ENCODE data around the gene TMC1.

Gene TMC1

DNA sequence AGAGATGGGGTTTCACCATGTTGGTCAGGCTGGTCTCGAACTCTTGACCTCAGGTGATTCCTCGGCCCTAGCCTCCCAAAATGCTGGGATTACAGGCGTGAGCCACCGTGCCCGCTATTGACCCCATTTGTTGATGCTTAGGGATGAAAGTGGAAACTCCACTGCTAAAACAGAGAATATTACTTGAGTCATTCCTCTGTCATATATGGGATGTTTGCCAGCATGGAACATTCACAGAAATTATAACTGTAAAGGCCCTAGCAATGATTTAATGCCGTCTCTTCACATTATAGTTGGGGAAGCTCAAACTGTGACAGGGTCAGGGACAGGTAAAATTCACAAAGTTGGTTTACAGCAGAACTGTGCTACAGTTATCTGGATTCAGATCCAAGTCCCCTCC is 94.5 kb downstream of the TMC1 start:
- DNase-seq (ENCODE audit: low read depth): no peak

DNA sequence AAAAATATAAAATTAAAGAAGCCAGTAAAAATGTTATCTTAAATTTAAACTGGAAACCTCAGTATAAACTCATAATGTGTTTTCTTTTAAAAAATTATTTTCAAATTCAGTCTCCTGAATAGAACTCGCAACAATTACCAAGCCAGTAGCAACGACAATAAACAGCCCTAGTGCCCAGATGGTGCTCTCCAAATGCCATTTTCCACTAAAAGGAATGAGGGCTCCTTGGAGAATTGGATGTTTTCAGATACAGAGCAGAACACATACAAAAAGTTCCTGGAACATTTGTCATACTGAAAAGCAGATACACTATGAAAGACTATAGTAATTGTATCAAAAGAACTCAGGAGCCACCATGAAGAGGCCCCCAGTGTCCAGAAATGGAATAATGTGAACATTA is 97.4 kb downstream of the TMC1 start:
- DNase-seq (ENCODE audit: low read depth): no peak

DNA sequence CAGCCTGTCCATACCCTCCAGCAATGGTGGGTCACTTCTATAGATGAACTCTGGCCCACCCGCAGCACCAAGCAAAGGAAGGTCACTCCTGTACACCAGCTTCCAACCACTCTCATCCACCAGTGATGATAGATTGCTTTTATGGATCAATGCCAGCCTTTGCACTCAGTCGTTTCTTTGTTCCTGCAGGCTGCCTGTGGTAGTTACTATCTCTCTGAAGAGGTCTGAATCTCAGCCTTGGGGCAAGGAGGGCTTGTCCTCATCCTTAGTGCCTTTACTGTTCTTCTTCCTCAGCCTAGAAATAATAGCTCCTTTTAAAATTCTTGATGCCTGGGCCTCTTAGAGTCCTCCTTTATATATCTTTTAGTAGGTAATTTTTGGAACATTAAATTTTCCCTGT is 100.8 kb downstream of the TMC1 start:
- no peak for DNase-seq (ENCODE audit: low read depth)

DNA sequence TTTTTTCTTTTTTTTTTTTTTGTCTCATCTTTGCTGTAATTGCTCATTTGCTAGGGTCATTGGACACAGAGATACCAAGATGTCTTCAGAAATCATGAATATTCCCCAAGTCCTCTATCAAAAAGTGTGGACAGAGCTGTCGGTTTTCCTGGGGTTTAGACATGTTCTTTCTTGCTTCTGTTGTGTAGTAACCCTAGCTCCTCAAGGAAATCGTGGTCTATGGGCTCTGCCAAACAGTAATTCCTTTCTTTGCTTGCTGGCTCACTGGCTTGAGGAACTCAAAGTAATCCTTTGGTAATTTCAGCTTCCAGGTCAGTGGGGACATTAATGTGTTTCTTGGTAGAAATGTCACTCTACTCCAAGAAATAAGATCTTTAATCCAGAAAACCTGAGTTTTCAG is 101.7 kb downstream of the TMC1 start:
- no peak for DNase-seq (ENCODE audit: low read depth)

DNA sequence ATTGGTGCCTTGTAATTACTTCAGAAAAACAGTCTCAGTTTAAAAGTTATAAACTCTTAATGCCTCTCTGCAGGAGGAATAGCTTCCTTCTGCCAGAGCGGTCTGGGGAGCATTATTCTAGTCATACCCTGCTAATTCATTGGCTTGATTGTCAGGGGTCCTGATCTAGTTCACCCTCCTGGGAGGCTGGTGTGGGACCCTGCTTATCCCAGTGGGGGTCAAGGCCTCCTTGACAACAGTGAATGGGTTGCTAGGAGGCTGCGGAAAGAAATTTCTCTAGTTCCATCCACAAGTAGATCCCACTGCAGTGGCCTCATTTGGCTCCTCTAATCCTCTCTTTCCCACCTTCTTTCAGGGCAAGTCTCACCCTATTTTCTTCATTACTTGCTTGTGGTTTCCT is 105.7 kb downstream of the TMC1 start:
- no peak for DNase-seq (ENCODE audit: low read depth)

DNA sequence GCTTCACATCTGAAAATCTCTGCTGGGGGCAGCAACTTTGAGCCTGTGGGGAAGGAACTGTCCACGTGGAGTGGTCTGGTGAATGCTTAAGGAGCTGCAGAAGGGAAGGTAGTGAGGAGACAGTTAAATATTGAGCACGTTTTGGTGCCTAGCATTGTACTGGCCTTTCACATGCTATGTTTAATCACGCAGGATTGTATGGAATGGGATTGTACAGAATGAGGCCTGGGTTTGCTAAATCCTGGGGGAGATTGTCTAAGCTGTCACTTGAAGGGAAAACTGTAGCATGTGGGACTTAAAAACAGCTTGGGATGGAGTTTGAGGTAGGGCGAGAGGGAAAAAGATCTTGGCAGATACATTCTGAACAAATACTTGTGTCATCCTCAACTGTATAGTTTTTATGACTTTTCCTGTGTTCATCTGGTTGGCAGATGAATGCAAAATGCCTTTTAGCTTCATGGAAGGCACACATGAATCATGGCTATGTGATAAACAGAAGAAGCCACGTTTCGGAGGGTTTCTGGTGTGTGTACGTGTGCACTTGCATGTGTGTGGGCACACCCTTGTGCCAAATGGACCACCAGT is 106.6 kb downstream of the TMC1 start:
- no peak for DNase-seq (ENCODE audit: low read depth)

DNA sequence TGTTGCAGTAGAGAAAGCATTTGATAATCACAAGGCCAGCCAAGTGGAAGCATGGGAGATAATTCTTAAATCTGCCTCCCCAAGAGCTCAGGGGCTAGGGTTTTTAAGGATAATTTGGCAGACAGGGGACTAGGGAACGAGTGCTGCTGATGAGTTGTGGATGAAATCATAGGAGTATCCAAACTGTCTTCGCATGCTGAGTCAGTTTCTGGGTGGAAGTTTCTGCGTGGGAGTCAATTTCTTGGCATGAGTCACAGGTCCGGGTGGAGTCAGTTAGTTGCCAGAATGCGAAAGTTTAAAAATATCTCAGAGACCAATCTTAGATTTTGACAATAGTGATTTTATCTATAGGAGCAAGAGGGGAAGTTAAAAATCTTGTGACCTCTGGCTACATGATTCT is 112.6 kb downstream of the TMC1 start:
- DNase-seq (ENCODE audit: low read depth): no peak

DNA sequence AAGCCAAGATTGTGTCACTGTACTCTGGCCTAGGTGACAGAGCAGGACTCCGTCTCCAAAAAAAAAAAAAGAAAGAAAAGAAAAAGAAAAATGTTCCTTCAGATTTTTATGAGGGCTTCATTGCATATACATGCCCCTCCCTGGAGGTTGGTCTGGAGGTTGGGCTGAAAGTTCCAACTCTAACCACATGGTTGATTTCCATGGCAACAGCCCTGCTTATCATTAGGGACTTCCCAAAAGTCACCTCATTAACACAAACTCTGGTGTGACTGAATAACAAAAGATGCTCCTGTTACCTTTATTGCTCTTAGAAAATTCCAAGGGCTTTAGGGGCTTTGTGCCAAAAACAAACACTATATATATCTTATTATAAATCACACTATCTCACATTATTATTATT is 113.8 kb downstream of the TMC1 start:
- no peak for DNase-seq (ENCODE audit: low read depth)

DNA sequence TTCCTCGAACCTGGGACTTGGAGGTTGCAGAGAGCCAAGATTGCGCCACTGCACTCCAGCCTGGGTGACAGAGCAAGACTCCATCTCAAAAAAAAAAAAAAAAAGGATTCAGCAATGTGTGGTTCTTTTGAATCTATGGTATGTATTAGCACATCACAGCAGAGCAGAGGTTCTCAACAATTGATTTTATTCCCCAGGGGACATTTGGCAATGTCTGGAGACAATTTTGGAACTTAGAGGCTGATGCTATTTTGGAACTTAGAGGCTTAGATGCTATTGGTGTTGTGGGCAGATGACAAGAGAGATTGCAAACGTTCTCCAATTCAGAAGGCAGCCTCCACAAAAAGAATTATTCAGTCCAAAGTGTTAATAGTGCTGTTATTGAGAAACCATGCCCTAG is 115.2 kb downstream of the TMC1 start:
- DNase-seq (ENCODE audit: low read depth): no peak

DNA sequence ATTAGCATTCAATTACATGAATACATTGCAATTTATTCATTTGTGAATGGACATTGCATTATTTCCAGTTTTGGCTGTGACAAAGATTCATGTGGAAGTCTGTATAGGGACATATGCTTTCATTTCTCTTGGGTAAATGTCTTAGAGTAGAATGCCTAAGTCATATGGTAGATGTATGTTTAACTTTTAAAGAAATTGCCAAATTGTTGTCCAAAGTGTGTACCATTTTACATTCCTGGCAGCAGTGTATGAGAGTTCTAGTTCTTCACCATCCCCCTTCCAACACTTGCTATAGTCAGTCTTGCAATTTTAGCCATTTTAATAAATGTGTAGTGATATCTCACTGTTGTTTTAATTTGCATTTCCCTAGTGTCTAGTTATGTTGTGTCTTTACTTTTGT is 122.2 kb downstream of the TMC1 start:
- DNase-seq (ENCODE audit: low read depth): no peak

DNA sequence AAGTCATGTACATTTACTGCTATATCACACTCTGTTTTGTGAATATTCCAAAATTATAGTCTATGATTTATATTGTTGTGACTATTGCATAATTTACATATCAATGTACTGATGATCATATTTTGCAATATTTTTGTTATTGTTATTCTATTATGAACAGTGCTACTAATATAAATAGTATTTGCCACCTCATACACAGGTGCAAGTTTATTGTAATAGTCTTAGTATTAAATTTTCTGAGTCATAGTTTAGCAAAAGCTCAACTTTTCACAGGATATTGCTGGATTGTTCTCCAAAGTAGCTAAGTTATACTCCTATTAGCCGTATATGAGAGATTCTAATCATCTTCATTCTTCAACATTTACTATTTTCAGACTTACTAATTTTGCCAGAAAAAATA is 124.7 kb downstream of the TMC1 start:
- no peak for DNase-seq (ENCODE audit: low read depth)

DNA sequence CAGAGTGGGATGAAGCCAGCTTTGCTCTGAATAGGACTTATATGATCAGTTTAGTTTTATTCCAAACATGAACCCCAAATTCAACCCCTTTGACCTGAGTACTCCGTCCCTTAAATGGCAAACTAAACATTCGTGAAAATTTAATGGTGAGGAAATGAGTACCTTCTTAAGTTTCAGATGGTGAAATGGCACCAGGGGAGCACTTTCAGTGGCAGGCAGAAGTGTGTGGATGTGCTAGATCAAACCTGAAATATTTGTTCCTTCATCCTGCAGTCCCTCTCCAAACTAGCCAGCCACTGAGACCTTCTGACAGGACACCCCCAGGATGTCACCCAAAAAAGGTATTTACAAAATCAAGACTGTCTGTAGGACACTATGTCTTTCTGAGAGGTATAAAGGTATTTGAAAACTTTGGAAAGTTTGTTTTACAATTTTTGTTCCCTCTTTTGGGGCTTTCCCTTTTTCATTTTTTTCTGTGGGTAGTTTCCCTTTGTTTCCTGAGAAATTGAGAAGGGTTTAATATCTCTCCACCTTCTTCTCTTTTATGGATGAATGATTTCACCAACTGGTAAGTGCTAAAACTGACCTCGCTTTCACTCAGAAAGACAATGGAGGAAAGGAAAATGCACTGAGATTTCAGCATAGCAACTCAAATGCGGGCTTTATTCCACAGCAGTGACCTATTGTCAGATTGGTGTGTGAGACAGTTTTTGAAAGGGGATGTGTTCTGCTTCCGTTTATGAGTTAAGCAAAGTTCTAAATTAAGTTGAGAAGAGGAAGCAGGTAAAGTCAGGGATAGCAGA is 127.1 kb downstream of the TMC1 start:
- no peak for DNase-seq (ENCODE audit: low read depth)

DNA sequence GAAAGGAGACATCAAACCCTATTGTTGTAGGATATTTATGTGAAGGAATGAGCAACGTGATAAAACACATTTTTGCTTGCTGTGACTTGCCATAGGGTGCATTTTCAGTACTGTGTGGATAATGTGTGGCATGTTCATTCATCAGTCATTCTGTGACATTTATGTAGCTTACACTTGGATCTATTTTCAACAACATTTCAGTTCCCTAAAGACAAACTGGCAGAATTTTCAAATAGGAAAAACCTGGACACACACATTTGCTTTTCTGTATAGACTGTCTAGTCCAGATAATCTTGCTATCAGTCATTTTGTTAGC is 127.7 kb downstream of the TMC1 start:
- DNase-seq (ENCODE audit: low read depth): no peak

DNA sequence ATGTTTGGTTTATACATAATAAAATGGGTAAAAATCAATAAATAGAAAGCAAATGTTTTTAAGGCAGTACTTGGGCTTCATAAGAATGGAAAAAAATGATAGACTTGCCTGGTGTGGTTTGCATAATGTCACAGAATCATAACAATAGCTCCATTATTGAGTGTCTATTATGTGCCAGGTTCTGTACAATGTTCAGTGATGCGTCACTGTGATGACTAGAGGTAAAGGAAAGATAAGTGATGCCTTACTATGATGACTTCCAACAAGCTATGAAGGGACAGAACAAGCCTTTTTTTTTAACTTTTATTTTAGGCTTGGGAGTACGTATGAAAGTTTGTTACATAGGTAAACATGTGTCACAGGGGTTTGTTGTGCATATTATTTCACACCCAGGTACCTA is 128.8 kb downstream of the TMC1 start:
- DNase-seq (ENCODE audit: low read depth): no peak

DNA sequence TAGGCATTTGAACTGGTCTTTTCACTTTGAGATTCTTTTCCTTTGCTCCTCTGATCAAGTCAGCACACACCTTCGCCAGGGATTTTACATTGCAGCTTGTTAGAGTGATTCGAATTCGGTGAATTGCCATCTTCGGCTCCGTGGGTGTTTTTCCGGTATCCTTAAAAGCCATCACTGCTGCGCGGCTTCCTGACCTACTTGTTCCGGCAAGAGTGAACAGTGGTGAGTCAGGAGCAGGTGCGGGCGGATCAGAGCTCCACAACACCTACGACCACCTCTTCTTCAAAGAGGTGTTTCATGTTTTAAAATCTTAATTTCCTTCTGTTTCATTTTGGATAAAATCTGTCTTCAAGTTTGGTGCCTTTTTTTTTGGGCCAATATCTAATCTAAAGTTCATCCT is 134.6 kb downstream of the TMC1 start:
- no peak for DNase-seq (ENCODE audit: low read depth)

DNA sequence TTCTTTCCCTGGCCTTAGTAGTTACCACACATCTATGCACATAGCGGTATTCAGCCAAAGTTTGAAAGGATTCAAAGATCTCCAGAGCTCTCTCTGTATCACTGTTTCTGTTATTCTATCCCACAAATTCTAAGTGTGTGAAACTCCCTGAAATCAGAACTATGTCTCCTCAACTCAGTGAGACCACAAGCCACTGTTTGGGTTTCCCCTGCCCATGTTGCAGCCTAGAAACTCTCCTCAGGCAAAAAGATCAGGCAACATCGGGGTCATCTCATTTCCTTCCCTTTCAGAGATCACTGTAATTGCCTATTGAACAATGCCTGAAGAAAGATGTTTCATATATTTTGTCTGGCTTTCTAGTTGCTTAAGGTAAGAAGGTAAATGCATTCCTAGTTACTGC is 135.6 kb downstream of the TMC1 start:
- DNase-seq (ENCODE audit: low read depth): no peak

DNA sequence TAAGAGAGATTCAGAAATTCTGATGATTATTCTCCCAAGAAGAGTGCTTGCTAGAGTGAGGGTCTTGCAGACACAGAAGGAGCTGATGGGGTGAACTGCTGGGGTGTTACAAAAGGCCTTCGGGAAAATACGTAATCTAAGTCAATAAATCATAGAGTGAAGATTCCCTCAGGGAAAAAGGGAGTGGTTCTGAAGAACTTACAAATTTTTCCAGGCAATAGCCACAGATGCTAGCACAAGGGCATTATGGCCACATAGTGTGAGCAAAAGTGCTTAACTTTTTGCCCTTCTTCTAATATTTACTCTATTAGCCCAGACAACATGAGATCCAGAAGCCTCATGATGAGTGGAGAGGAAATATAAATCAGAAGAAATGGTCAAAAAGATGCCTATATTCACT is 137.3 kb downstream of the TMC1 start:
- DNase-seq (ENCODE audit: low read depth): no peak

DNA sequence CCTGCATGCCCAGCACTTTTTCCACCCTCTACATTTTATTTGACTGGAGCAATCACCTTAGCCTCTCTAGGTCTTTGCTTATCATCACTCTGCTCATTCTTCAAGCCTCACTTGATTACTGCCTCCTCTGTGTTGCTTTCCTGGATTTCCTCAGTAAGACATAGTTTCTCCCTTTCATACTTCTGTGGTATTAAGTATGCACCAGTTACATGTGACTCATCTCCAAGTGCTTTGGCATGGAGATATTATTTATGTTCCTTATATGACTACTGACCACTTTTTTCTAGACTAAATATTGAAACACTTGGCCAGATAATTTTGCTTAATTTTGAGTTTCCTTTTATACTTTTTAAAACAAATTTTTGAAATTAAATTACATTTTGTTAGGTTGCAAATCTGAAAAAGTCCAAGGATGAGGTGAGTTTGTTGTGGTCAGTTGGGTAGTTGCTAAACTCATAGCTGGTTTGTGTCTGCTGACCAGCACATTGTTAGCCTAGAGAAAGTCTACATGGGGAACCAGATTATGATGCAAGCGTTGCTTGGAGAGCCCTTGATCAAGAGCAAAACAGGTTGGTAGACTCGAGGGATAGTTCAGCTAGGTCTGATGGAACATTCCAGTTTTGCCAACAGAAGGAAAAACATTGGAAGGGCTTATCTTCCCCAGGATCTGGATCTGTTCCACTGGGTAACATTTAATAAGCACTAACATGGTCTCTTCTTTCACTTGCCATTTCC is 140.2 kb downstream of the TMC1 start:
- DNase-seq (ENCODE audit: low read depth): no peak

DNA sequence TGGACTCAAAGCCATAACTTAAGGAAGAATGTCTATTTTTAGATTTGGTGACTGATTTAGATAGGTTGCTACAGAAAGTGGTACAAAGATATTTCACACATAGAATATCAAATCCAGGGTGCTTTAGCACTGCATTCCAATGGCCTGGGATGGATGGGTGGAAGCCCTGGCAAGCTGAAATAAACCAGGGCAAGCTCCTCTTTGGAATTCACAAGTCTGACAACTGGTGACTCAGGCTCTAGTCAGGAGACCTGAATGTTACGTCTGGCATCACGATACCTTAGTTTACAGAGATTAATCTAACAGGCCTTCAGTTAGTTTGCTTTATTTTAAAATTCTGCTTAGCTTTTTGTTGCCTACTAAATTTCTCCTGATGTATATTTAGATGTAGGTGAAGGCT is 144.0 kb downstream of the TMC1 start:
- DNase-seq (ENCODE audit: low read depth): no peak

DNA sequence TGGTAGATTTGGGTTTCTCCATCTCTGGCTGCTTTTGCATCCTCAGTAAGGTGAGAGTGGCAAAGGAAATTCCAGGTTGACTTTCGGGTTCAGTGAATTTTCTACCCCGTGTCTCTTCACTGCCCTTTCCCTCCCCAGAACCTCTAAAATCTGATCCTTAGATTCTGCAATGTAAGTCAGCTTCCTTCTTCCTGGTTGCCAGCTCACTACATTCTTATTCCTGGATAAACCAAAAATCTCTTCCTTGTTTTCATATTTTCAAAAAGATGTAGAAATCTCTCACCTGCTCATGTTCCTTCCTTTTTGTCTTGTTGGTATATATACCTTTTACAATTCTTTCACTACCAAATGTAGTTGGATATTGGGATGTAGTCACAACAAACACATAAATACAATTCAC is 145.8 kb downstream of the TMC1 start:
- DNase-seq (ENCODE audit: low read depth): no peak

DNA sequence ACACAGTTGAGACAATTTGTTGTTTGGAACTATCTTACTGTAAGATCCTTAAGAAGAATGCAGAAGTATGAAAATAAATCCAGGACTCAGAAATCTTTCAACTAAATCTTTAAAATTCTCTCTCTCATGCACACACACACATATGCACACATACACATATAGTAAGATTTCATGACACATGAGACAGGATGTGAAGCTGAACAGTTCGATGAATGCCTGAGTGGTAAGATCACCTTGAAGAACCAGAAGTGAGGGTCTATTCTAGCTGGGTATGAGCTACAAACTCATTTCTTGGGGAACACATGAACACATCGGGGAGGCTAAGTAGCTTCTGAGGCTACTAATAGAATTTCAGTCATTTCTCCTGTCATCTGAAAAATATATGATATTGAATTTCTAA is 153.6 kb downstream of the TMC1 start:
- DNase-seq (ENCODE audit: low read depth): no peak

DNA sequence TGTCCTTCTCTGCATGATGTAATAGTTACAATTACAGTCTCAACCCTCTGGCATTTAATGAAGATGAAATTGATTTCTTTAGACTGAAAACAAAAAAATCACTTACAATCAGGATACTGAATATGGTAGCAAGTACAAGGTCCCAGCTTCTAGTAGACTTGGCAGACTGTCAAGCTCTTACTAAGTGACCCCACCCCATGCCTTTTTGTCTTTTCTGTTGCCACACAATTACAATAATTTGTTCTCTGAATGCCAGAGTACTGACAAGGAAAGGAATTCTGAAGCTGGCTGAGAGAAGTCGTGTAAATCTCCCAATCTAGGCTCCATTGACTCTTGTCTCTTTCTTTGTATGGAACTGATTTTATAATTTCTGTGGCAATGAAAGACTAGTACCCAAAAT is 154.2 kb downstream of the TMC1 start:
- DNase-seq (ENCODE audit: low read depth): no peak

DNA sequence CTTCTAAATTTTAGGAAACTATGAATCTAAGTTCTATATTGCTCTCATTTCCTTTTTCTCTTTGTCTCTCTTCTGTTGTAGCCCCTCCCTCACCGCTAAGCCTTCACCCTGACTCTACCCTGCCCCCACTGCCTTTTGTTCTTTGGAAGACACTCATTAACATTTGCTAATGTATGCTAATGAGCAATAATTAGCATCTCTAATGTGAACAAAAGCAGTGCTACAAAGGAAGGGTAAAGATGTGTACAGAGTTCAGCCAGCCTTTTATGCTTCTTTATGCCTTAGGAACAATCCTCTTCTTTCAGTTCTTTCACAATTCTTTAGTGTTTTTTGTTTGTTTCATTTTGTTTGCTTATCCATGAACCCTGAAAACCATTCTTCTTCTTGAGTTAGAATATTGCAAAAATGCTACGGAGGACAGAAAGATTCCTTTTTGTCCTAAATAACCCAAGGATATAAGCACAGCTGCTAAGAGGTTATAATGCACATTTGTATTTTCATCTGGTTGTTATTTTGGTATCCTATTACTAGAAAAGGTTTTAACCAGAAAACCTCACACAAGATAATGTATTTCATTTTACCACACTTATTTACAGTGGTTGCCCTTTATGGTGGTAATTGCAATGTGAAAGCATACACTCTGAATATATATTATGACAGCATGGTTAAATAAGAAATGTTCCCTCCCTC is 159.3 kb downstream of the TMC1 start:
- DNase-seq (ENCODE audit: low read depth): no peak
